ENCODE measurements around the gene MRPS15. TPM values are rescaled to one million over a fixed set of nuclear protein-coding genes. Genes with fewer than 3 reads are reported as not detected.
"Not testable (repeated sequence)": the region's sequence is repeated elsewhere in the genome, so short reads cannot be mapped to it uniquely, and the experiment has no call there.

Gene MRPS15
- polyA plus RNA-seq (2012; ENCODE audit: insufficient read depth, insufficient read length) = 115 TPM

DNA sequence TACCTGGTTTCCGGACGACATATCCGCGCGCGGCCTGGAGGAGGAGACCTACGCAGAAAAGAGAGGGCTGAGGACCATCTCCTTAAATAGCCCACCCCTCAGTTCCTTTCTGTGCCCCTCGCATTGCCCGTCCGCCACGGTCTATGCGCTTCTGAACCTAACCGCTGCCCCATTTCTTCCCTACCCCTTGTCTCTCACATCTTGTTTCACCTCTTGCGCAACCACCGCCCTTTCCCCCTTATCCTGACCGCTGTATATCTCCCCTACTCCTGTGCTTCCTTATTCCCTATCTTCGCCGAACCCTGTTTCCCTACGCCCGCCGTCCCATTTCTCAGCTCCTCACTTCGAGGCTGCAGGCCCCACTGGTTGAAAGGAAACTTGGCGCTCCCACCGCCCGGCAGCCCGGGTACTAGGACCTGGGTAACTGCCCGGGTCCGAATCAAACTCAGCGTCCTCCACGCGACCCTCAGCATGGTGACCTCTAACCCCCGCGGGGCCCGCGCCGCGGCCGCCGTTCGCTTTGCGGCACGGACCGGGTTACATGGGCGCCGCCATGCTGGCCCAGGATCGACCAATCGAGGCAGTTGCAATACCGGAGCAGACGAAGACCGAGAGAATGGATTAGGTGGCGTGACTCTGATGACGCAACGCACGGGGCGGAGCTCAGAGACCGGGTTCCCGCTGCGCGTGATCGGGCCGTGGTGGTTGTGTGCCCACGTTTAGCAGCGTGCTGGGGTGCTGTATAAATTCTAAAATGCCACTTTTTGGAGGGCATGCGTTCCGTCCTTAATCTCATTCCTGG lies at the start of gene MRPS15:
TSS of gene MRPS15 (minus strand) at position 582 of the 802 bp plus-strand sequence. CDS start at position 473, 109 bp downstream.
- peak within 1 kb of the TSS; percentile 78 for H3K4me3 ChIP-seq (ENCODE audit: low read length)
- DNase-seq (ENCODE audit: low read depth, low spot score) = peak; percentile 93

DNA sequence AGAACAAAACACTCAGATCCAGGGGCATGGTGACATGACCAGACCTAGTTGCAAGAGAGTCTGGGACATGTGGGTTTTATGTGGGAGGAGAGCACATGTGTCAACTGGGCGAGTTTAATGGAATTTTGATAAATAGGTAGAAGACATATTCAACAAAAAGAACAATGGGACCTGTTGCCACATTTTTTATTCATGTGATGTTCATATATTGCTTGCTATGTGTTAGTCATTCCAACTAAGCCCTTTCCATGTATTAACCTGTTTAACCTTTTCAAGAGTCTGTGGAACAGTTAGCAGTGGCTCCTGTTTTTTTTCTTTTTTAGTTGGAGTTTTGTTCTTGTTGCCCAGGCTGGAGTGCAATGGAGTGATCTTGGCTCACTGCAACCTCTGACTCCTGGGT lies 48.7 kb upstream of the MRPS15 start:
- DNase-seq (ENCODE audit: low read depth, low spot score) = no peak
- H3K4me3 ChIP-seq (ENCODE audit: low read length) = no peak overlapping the region

DNA sequence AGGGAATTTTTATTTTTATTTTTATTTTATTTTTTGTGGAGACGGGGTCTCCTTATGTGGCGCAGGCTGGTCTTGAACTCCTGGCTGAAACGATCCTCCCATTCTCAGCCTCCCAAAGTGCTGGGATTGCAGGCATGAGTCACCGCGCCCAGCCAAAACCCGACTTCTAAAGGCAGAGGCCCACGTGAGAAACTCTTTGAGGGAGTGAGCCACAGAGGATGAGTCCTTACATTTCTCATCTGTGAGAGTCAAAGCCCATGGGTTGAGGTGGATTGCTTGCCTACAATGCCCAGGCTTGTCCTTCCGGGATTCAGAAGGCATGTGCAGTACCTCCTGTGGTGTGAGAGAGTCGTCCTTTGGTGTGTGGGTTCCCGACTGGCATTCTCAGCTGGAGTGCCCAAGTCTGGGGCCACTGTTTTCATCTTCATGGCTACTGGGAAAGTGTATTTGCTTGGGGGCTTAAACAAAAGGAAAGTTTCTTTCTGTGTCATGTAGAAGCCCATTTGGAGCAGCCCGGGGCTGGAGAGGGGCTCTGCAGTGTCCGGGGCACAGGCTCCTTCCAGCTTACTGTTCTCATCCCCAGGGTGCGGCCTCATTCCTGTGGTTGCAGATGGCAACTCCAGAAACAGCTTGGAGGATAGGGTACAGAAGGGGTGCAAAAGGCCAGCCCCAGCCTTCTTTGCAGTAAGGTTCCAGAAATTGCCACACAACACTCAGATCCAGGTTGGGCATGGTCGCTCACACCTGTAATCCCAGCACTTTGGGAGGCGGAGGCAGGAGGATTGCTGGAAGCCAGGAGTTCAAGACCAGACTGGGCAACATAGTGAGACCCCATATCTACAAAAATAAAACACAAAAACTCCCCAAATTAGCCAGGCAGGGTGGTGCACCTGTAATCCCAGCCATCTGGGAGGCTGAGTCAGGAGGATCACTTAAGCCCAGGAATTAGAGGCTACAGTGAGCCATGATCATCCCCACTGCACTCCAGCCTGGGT lies 47.9 kb upstream of the MRPS15 start:
- no peak for DNase-seq (ENCODE audit: low read depth, low spot score)
- H3K4me3 ChIP-seq (ENCODE audit: low read length) = no peak overlapping the region

DNA sequence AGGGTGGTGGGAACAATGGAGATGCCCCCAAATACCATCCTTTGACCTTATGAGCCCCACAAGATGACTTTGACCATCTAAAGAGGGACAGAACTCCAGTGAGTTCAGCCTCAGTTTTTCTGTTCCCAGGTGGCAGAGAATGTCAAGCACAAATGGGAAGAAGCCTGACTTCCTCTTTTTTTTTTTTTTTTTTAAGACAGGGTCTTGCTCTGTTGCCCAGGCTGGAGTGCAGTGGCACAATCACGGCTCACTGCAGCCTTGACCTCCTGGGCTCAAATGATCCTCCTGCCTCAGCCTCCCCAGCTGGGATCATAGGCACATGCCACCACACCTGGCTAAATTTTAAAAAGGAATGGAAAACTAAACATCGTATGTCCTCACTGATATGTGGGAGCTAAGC lies 47.0 kb upstream of the MRPS15 start:
- not testable (repeated sequence) for DNase-seq (ENCODE audit: low read depth, low spot score); H3K4me3 ChIP-seq (ENCODE audit: low read length)

DNA sequence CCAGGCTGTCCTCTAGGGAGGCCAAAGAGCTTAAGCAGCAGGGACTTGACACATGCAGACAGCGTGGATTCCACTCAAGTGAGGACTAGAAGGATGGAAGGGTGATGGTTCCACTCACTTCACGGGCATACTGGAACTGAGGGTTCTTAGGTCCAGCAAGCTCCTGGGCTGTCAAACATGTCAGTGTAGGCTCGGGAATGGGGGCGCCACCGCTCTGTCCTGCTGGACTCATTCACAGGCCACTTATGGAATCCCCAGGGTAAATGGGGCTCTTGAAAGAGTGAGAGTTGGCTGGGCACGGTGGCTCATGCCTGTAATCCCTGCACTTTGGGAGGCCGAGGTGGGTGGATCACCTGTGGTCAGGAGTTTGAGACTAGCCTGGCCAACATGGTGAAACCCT lies 46.2 kb upstream of the MRPS15 start:
- DNase-seq (ENCODE audit: low read depth, low spot score) = no peak

DNA sequence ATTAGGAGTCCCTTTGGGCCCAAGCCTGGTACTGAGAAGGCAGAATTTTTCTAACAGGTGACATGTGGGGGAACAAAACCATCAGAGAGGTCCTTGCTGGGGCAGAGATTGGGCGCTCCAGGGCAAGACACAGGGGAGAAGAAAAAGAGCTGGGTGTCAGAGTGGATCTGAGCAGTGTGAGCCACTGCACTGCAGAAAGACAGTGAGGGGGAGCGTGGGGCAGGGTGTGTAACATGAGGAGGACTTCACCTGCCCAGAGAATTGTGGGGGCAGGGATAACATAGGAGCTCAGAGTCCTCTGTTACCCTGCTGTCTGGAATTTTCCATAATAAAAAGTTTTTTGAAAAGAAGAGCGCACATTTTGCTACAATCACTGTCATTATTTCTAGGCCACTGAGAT lies 44.1 kb upstream of the MRPS15 start:
- no peak for DNase-seq (ENCODE audit: low read depth, low spot score)
- H3K4me3 ChIP-seq (ENCODE audit: low read length) = no peak overlapping the region

More for the DNA sequence above, 46.2 kb upstream of the MRPS15 start:
- H3K4me3 ChIP-seq (ENCODE audit: low read length) = no peak overlapping the region

DNA sequence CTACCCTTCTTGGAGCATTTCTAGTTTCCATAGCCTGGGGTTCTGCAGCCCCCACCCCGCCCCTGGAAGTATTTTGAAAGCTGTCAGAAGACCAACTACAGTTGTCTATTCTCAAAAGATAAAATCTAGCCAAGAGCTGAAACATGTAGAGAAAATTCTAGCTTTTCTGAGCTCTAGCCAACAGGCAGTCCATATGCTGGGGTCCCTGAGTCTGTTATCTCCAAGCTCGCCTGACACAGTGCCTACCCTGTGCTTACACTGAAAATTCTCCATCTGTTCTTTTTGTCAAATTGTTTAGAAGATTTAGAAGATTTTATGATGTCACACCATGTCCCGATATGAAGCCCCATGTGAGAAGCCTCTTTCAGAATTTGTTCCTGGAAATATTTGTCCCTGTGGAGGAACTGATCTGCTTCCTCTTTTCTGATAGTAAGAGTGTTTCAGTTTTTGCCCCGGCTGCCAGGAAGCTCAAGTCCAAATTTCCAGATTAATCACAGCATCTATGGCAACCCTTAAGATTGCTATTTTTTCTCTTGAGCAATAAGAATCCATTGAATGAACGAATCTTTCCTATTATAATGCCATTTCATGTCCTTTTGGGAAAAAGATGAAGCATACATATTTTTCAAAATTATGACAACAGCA lies 42.2 kb upstream of the MRPS15 start:
- H3K4me3 ChIP-seq (ENCODE audit: low read length) = no peak overlapping the region
- DNase-seq (ENCODE audit: low read depth, low spot score) = no peak

DNA sequence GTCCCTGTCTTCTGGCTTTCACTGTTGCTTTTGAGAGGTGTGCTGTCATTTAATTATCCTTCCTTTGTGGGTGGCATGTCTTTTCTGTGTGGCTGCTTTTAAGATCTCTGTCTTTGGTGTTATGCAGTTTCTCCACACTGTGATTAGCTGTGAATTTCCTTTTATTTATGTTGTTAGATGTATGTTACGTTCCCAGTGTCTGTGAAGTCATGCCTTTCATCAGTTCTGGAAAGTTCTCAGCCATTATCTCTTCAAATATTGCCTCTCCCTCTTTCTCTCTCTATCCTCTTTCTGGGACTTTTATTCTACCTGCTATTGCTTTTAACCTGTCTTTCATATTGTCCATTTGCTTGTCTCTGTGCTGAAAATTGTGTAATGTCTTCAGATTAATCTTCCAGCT lies 39.5 kb upstream of the MRPS15 start:
- no peak for DNase-seq (ENCODE audit: low read depth, low spot score)
- no peak overlapping the region for H3K4me3 ChIP-seq (ENCODE audit: low read length)

DNA sequence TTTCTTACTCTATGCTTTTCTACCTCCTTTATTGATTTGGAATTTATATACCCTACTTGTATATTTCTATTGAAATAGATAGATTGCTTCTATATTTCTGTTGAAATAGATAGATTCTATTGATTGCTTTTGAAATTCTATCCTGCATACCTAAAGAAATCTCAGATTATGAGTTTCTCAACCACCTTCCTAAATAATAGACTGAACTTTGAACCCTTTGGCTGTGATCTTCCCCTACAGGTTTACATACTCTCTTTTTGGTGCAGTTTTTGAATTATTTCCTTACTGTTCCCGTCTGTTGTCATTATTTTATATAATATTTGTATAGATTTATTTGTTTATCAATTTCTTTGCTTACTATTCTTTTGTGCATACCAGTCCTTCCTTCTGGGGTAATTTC lies 39.0 kb upstream of the MRPS15 start:
- no peak overlapping the region for H3K4me3 ChIP-seq (ENCODE audit: low read length)
- DNase-seq (ENCODE audit: low read depth, low spot score) = no peak

DNA sequence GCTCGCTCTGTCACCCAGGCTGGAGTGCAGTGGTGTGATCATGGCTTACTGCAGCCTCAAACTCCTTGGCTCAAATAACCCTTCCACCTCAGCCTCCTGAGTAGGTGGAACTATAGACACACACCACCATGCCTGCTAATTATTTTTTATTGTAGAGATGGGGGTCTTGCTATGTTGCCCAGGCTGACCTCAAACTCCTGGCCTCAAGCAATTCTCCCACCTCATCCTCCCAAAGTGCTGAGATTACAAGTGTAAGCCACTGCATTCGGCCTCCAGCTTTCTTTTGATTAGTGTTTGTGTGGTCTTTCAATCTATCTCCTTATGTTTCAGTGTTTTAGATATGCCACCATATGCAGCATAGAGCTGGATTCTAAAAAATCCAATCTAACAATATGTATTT lies 38.4 kb upstream of the MRPS15 start:
- H3K4me3 ChIP-seq (ENCODE audit: low read length) = no peak overlapping the region
- no peak for DNase-seq (ENCODE audit: low read depth, low spot score)

DNA sequence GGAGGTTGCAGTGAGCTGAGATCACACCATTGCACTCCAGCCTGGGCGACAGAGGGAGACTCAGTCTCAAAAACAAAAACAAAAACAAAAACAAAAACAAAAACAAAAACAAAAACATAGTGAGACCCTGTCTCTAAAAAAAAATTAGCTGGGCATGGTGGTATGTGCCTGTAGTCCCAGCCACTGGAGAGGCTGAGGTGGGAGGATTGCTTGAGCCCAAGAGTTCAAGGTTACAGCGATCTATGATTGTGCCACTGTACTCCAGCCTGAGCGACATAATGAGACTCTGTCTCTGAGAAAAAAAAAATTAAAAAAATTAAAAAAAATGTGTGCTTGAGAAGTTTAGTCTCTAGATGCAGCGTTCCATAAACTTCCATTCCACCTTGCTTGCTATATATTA lies 37.7 kb upstream of the MRPS15 start:
- not testable (repeated sequence) for DNase-seq (ENCODE audit: low read depth, low spot score); H3K4me3 ChIP-seq (ENCODE audit: low read length)

DNA sequence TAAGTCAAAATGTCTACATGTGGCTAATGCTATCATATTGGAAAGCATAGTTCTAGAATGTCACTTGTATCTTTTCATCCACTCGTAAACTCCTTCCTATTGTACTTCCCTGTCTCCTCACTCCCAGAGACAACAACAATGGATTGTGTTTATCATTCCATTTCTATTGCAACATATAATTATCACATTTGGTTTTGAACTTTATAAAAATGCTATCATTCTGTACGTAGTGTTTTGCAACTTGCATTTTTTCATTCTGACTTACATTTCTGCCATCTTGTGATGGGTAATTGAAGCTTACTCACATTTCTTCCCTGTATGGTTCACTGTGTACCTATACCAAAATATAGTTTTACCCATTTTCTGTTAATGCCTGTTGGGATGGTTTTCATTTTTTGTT lies 33.0 kb upstream of the MRPS15 start:
- DNase-seq (ENCODE audit: low read depth, low spot score) = no peak

DNA sequence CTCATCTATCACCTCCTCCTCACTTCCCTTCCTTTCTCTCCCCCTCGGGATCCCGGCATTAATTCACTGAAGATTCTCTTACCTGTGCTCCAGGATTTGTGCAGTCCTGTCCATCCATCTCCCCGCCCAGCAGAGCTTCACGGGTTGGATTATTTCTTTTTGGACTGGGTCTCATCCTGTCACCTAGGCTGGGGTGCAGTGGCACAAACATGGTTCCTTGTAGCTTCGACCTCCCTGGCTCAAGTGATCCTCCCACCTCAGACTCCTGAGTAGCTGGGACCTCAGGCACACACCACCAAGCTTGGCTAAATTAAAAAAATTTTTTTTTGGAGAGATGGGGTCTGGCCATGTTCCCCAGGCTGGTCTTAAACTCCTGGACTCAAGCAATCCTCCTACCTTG lies 30.8 kb upstream of the MRPS15 start:
- no peak overlapping the region for H3K4me3 ChIP-seq (ENCODE audit: low read length)
- DNase-seq (ENCODE audit: low read depth, low spot score) = no peak

More for the DNA sequence above, 33.0 kb upstream of the MRPS15 start:
- H3K4me3 ChIP-seq (ENCODE audit: low read length) = no peak overlapping the region

DNA sequence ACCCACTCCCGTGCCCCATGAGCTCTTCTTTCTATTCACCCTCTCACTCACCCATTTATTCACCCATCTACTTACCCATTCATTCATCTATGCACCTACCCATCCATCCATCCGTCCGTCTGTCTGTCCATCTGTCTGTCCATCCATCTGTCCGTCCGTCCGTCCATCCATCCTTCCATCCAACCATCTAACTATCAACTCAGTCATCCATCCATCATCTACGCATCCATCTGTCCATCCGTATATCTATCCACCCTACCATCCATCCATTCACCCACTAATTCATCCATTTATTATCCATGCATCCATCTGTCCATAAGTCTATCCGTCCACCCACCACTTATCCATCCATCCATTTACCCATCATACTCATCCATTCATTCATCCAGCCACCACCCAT lies 29.3 kb upstream of the MRPS15 start:
- no peak overlapping the region for H3K4me3 ChIP-seq (ENCODE audit: low read length)
- DNase-seq (ENCODE audit: low read depth, low spot score) = no peak

DNA sequence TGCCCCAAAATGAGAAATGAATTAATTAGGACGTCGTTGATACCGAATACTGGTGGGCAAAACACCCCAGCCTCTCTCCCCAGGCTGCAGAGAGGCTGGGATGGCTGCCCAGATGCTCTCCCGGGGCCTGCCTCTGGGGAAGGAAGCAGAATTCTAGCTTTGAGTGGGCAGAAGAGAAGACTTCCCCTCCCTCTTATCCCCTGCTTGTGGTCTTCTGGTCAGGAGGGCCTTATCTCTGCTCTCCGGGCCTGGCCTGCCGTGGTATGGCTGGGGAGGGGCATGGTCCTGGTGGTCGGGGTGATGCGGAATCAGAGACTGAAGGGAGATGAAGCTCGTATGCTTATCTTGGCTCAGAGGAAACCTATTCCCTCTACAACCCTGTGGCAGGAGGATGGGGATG lies 28.3 kb upstream of the MRPS15 start:
- no peak for DNase-seq (ENCODE audit: low read depth, low spot score)
- no peak overlapping the region for H3K4me3 ChIP-seq (ENCODE audit: low read length)

DNA sequence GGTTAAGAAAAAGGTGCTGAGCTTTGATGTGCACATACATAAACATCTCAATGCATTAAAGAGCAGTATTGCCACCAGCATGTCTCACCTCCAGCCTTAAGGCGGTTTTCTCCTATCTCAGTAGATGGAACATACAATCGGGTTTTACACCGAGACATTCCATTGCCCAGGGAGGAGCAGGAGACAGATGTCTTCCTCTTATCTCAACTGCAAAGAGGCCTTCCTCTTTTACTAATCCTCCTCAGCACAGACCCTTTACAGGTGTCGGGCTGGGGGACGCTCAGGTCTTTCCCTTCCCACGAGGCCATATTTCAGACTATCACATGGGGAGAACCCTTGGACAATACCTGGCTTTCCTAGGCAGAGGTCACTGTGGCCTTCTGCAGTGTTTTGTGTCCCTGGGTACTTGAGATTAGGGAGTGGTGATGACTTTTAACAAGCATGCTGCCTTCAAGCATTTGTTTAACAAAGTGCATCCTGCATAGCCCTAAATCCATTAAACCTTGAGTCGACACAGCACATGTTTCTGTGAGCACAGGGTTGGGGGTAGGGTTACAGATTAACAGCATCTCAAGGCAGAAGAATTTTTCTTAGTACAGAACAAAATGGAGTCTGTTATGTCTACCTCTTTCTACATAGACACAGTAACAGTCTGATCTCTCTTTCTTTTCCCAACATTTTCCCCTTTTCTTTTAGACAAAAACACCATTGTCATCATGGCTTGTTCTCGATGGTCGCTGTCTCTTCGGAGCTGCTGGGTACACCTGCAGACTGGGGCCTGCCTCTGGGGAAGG lies 25.3 kb upstream of the MRPS15 start:
- DNase-seq (ENCODE audit: low read depth, low spot score); H3K4me3 ChIP-seq (ENCODE audit: low read length): not testable (repeated sequence)

DNA sequence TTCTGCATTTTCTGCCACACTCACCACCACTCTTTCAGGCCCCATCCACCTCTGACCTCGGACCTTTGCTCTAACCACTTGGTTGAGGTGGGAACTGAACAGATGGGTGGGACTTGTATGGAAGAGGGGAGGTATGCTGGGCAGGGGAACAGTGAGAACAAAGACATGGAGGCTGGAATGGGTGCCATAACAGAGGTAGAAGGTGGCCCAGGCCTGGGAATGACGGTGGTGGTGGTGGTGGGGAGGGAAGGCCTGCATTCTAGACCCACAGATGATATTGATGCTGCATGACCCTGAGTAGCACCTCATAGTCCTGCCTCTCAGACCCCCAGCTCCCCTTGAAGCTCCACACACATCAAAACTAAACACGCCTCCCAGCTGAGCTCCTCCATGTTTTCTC lies 23.7 kb upstream of the MRPS15 start:
- DNase-seq (ENCODE audit: low read depth, low spot score) = no peak
- H3K4me3 ChIP-seq (ENCODE audit: low read length) = no peak overlapping the region

DNA sequence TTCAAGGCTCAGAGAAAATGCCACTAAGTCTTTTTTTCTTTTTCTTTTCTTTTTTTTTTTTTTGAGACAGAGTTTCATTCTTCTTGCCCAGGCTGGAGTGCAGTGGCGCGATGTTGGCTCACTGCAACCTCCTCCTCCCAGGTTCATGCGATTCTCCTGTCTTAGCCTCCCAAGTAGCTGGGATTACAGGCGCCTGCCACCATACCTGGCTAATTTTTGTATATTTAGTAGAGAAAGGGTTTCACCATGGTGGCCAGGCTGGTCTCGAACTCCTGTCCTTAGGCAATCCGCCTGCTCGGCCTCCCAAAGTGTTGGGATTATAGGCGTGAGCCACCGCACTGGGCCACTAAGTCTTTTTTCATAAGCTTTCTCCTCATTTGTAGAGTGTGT lies 23.1 kb upstream of the MRPS15 start:
- H3K4me3 ChIP-seq (ENCODE audit: low read length); DNase-seq (ENCODE audit: low read depth, low spot score): not testable (repeated sequence)
